ENCODE data around the gene USP49.

Gene USP49

GRCh38 chr6:41748542-41748941 is 146.6 kb downstream of the USP49 start:
- DNase-seq = no peak

GRCh38 chr6:41748102-41748477 is 147.1 kb downstream of the USP49 start:
- no peak for DNase-seq

DNA sequence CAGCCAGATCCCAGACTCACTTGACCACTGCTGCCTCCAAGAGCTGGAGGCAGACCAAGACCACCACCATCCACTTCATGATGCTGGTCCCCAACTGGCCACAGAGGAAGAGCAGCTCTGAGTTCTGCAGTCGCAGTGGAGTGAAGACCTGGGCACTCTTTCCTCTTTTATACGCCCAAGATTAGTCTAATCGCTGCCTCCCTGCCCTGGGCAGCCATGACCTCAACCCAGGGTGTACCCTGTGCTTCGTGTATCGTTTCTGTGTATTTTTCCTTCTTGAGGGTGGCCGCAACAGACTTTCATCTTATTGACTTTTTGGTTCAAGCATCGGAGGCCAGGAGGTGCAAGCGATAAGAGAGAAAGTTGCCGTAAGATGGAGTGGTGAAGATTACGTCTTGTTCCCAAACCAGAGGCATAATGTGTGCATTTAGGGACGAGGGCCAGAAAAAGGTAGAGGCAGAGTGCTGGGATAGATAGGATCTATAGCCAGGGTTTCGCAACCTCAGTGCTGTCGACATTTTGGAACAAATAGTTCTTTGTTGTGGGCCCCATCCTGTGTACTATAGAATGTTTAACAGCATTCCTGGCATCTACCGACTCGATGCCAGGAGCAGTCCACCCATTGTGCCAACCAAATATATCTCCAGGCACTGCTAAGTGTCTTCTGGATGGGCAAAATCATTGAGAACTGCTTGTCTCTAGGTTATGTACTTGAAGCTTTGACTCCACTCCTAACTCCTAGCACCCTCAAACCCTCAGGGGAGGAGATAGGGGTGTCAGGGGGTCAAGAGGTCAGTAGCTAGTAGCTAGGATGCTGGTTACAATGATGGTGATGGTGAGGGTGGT is 147.7 kb downstream of the USP49 start, which contains the start of gene PGC:
TSS of gene PGC (minus strand) at position 142 of the 846 bp plus-strand sequence. CDS start at position 79, 63 bp downstream.
- no peak for DNase-seq

- no peak for DNase-seq
Measured at GRCh38 chr6:41746107-41746506, 149.1 kb downstream of the USP49 start.

DNA sequence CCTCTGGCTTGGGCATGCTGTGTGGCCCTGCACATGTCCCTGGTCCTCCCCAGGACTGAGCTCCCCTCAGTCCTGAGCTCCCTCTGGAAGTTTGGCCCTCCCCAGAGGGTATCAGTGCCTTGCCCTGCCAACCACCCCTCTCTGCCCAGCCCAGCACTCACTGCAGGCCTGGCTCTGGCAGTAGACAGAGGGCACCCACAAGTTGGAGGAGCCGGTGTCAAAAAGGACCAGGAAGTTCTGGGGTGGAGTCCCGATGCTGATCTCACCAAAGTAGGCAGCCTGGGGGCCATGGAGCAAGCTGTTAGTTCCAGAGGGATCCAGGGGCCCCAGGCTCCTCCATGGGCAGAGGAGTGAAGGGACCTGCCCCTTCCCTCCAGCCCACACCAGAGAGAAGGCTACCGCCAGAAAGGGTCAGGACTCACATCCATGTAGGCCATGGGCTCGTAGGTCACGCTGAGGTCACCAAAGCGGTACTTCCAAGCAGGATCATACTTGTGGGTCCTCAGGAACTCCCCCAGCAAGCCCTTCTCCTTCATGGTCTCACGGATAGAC is 150.9 kb downstream of the USP49 start:
- no peak for DNase-seq

DNA sequence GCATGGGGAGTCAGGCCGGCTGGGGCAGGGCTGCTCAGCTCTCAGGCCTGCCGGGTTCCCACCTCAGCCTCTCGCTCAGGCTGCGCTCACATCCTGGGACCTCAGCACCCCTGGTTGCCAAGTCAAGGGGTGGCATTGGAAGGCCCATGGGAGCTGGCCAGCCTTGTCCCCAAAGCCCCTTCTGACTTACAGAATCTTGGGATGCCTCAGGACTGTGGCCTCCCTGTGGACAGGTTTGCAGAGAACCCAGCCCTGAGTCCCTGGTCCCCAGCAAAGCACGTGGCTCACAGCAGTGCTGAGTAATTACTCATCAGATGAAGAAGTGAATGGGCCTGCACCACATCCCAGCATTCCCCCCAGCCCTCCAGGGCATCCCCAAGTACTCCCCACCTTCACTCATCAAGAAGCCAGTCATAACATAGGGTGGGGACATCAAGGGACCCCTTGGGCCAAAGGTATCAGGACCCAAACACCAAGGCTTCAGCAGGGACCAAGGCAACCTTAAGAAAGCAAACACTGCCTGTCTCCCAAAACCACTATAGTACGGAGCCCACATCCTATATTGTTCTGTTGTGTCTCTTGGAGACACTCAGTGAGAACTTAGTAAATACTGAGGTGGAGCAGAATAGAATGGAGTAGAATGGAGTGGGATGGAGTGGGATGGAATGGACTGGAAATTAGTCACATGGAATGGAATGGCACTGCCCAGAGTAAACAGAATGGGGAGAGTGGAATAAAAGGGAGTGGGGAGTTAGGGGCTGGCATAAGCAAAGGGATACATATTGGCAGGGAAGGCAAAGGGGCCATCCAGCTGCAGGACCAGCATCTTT is 151.6 kb downstream of the USP49 start:
- DNase-seq = no peak

GRCh38 chr6:41741625-41742490 is 153.3 kb downstream of the USP49 start:
- DNase-seq = no peak

GRCh38 chr6:41740366-41741162 is 154.6 kb downstream of the USP49 start:
- no peak for DNase-seq

Measured in activated T-cell treated with anti-CD3 and anti-CD28 coated beads, Interleukin-2, amount 50 U/mL, for 1 hour (primary cell).